Neuronal stem cell (in vitro differentiated cells): ENCODE measurements around the gene FAM170A. TPM values are rescaled to one million over a fixed set of nuclear protein-coding genes. Genes with fewer than 3 reads are reported as not detected.

Experiments
- DNase-seq: peaks from one replicate; pipeline ENCODE4 v3.0.0-alpha.2; 2013; ENCODE audit warnings: low spot score
- H2AFZ ChIP-seq: one replicate; pipeline ENCODE4 v1.6.1; 2013; ENCODE audit warnings: mild to moderate bottlenecking, low read length, inconsistent platforms
- H2AK5ac ChIP-seq: 2 replicates; pipeline ENCODE4 v1.6.1; 2013; ENCODE audit warnings: low read depth, mild to moderate bottlenecking, inconsistent platforms, low read length, moderate library complexity, mixed read lengths
- H2BK120ac ChIP-seq: 2 replicates; pipeline ENCODE4 v1.6.1; 2013; ENCODE audit warnings: low read depth, mild to moderate bottlenecking, inconsistent platforms, low read length, moderate library complexity, mixed read lengths
- H2BK12ac ChIP-seq: one replicate; pipeline ENCODE4 v1.6.1; 2013; ENCODE audit warnings: low read length, inconsistent platforms
- H2BK15ac ChIP-seq: 2 replicates; pipeline ENCODE4 v1.6.1; 2013; ENCODE audit warnings: mild to moderate bottlenecking, low read length, inconsistent platforms, mixed read lengths
- H2BK5ac ChIP-seq: one replicate; pipeline ENCODE4 v1.6.1; 2013; ENCODE audit warnings: inconsistent platforms, mild to moderate bottlenecking, low read length, moderate library complexity
- H3K14ac ChIP-seq: one replicate; pipeline ENCODE4 v1.6.1; 2013; ENCODE audit warnings: low read length, inconsistent platforms
- H3K18ac ChIP-seq: 2 replicates; pipeline ENCODE4 v1.6.1; 2013; ENCODE audit warnings: low read length, inconsistent platforms
- H3K23ac ChIP-seq: 2 replicates; pipeline ENCODE4 v1.6.1; 2013; ENCODE audit warnings: low read depth, mild to moderate bottlenecking, mixed read lengths, low read length, inconsistent platforms; ENCODE audit not compliant: poor library complexity
- H3K27ac ChIP-seq: replicated peaks from 3 replicates; pipeline ENCODE4 v1.5.1; 2013; ENCODE audit warnings: low read length, inconsistent platforms
- H3K27me3 ChIP-seq, 3 experiments: 2 replicates each; pipeline ENCODE4 v1.6.1; 2013; ENCODE audit warnings: low read length in 3 of 3, mild to moderate bottlenecking in 2 of 3, inconsistent platforms in 1 of 3, low read depth in 1 of 3, mixed read lengths in 1 of 3, moderate library complexity in 1 of 3; ENCODE audit not compliant: control insufficient read depth in 3 of 3, insufficient read depth in 3 of 3
- H3K36me3 ChIP-seq, 2 donors: replicated peaks in 1 of 2; 2 replicates each; pipeline ENCODE4 v1.6.1; 2013; ENCODE audit warnings: low read length in 2 of 2; ENCODE audit not compliant: control insufficient read depth in 2 of 2, insufficient read depth in 2 of 2
- H3K4ac ChIP-seq: 2 replicates; pipeline ENCODE4 v1.6.1; 2013; ENCODE audit warnings: inconsistent platforms, mild to moderate bottlenecking, low read length, moderate library complexity
- H3K4me1 ChIP-seq, 2 donors: 1 replicate in 1 of 2; 2 replicates in 1 of 2; pipeline ENCODE4 v1.6.1; 2013; ENCODE audit warnings: low read length in 2 of 2, low read depth in 1 of 2; ENCODE audit not compliant: control insufficient read depth in 2 of 2, insufficient read depth in 1 of 2
- H3K4me2 ChIP-seq: one replicate; pipeline ENCODE4 v1.6.1; 2013; ENCODE audit warnings: mild to moderate bottlenecking, low read length, inconsistent platforms; ENCODE audit not compliant: insufficient read depth, poor library complexity, severe bottlenecking
- H3K4me3 ChIP-seq, 2 donors: 2 replicates each; pipeline ENCODE4 v1.5.1; 2013; ENCODE audit warnings: low read length in 2 of 2, mild to moderate bottlenecking in 2 of 2, inconsistent platforms in 1 of 2, moderate library complexity in 1 of 2
- H3K79me1 ChIP-seq: one replicate; pipeline ENCODE4 v1.6.1; 2013; ENCODE audit warnings: low read depth, mild to moderate bottlenecking, inconsistent platforms, low read length, moderate library complexity
- H3K9ac ChIP-seq: one replicate; pipeline ENCODE4 v1.6.1; 2013; ENCODE audit warnings: mild to moderate bottlenecking, low read depth, low read length, inconsistent platforms; ENCODE audit not compliant: poor library complexity
- H3K9me3 ChIP-seq, 2 donors: replicated peaks in 1 of 2; 2 replicates each; pipeline versions ENCODE3 to v1.6.1; 2013; ENCODE audit warnings: low read length in 2 of 2, mild to moderate bottlenecking in 2 of 2, inconsistent platforms in 1 of 2, low read depth in 1 of 2, mixed read lengths in 1 of 2, moderate library complexity in 1 of 2; ENCODE audit not compliant: control insufficient read depth in 2 of 2, insufficient read depth in 1 of 2
- H4K8ac ChIP-seq: one replicate; pipeline ENCODE4 v1.6.1; 2013; ENCODE audit warnings: low read depth, mild to moderate bottlenecking, inconsistent platforms, low read length, moderate library complexity
- H4K91ac ChIP-seq: one replicate; pipeline ENCODE4 v1.6.1; 2013; ENCODE audit warnings: low read length, low read depth, mild to moderate bottlenecking, inconsistent platforms; ENCODE audit not compliant: poor library complexity
- WGBS, 2 donors: extraction: QIAGEN DNeasy Blood & Tissue Kit; methylation state at CpG; one replicate each; pipeline ENCODE4 v1.1.7; 2013; ENCODE audit warnings: missing lambda C conversion rate in 2 of 2, mixed read lengths in 1 of 2; ENCODE audit not compliant: insufficient read length in 2 of 2, insufficient replicate concordance in 1 of 2; ENCODE audit errors: extremely low coverage in 2 of 2; 5-methylcytosine and 5-hydroxymethylcytosine counted together
- polyA plus RNA-seq, 2 experiments: library from polyadenylated mRNA; stranded (reverse); fragments of 200-250 nt; gene quantifications; one replicate each; pipeline ENCODE4 v1.2.3, GENCODE V29; 2013

FAM170A gene
- polyA plus RNA-seq (2013, experiment 1 of 2) = not detected
- polyA plus RNA-seq (2013, experiment 2 of 2) = not detected

- H3K79me1 ChIP-seq = peaks cover 3% of the 10 kb centered on the region
- H2AK5ac ChIP-seq = no peak within 1 kb of the TSS
- no CpG with 5 or more reads among the region's 9 CpGs for WGBS, 2 donors
- H3K4me3 ChIP-seq = no peak within 1 kb of the TSS
- H3K9ac ChIP-seq = no peak within 1 kb of the TSS
- H3K23ac ChIP-seq = no peak within 1 kb of the TSS
- no peak within 1 kb of the TSS for H3K18ac ChIP-seq
- no peak within 1 kb of the TSS for H4K91ac ChIP-seq
- no peak within 1 kb of the TSS for H2BK120ac ChIP-seq
- no peak within 1 kb of the TSS for H3K4ac ChIP-seq
- H3K4me1 ChIP-seq = no peaks in the 10 kb centered on the region
- H2BK12ac ChIP-seq = no peak within 1 kb of the TSS
- no peak within 1 kb of the TSS for H3K4me2 ChIP-seq
- no peak within 1 kb of the TSS for H4K8ac ChIP-seq
- no peak within 1 kb of the TSS for H2AFZ ChIP-seq
- no peak within 1 kb of the TSS for H3K27ac ChIP-seq
- no peak within 1 kb of the TSS for H3K14ac ChIP-seq
- no peak within 1 kb of the TSS for H2BK5ac ChIP-seq
- H2BK15ac ChIP-seq = no peak within 1 kb of the TSS
- no peak for DNase-seq
- H3K9me3 ChIP-seq = no peaks in the 10 kb centered on the region
- no peaks in the 10 kb centered on the region for H3K27me3 ChIP-seq
- H3K36me3 ChIP-seq = no peaks in the 10 kb centered on the region
Measured at GRCh38 chr5:119629339-119629738, at the start of gene FAM170A. FAM170A (plus strand) TSS chr5:119629558; CDS start chr5:119629769, 211 bp downstream.

- Histone ChIP-seq H3K23ac (no peak overlapping the region), H3K79me1 (no peaks in the 10 kb centered on the region), H4K91ac (no peak overlapping the region), H3K4me3 (no peak overlapping the region), H3K9ac (no peak overlapping the region), H3K4me1 (peaks cover 0 to 8% of the 10 kb centered on the region in 2 donors), H4K8ac (no peak overlapping the region), H2BK5ac (no peak overlapping the region), H3K4ac (no peak overlapping the region), H3K9me3 (no peaks in the 10 kb centered on the region), H2AK5ac (no peak overlapping the region), H2BK120ac (no peak overlapping the region), H3K4me2 (no peak overlapping the region), H3K27me3 (no peaks in the 10 kb centered on the region), H3K36me3 (no peaks in the 10 kb centered on the region), H3K14ac (no peak overlapping the region), H2BK12ac (no peak overlapping the region), H3K18ac (no peak overlapping the region), H2AFZ (no peak overlapping the region), H3K27ac (no peak overlapping the region), H2BK15ac (no peak overlapping the region)
- no CpG with 5 or more reads among the region's 1 CpG for WGBS, 2 donors
- peak; percentile 52 for DNase-seq
Measured at GRCh38 chr5:119582987-119583386, 46.4 kb upstream of the FAM170A start.

GRCh38 chr5:119583684-119584083 lies 45.7 kb upstream of the FAM170A start:
- no peak overlapping the region for H3K23ac ChIP-seq
- H3K4me2 ChIP-seq = no peak overlapping the region
- no peak overlapping the region for H3K14ac ChIP-seq
- no CpG with 5 or more reads among the region's 3 CpGs for WGBS, 2 donors
- no peak overlapping the region for H2AK5ac ChIP-seq
- no peak overlapping the region for H3K4me3 ChIP-seq
- H3K9me3 ChIP-seq = no peaks in the 10 kb centered on the region
- DNase-seq = no peak
- no peak overlapping the region for H2AFZ ChIP-seq
- H3K36me3 ChIP-seq = no peaks in the 10 kb centered on the region
- no peak overlapping the region for H3K18ac ChIP-seq
- H3K4me1 ChIP-seq = peaks cover 0 to 8% of the 10 kb centered on the region in 2 donors
- no peaks in the 10 kb centered on the region for H3K79me1 ChIP-seq
- no peak overlapping the region for H4K91ac ChIP-seq
- no peak overlapping the region for H3K27ac ChIP-seq
- no peak overlapping the region for H3K4ac ChIP-seq
- H4K8ac ChIP-seq = no peak overlapping the region
- H2BK120ac ChIP-seq = peak overlapping the region; percentile 19
- H2BK5ac ChIP-seq = no peak overlapping the region
- no peak overlapping the region for H2BK15ac ChIP-seq
- no peak overlapping the region for H3K9ac ChIP-seq
- no peak overlapping the region for H2BK12ac ChIP-seq
- H3K27me3 ChIP-seq = no peaks in the 10 kb centered on the region

GRCh38 chr5:119596046-119596445 lies 33.3 kb upstream of the FAM170A start:
- Histone ChIP-seq H2AK5ac (no peak overlapping the region), H3K36me3 (no peaks in the 10 kb centered on the region), H3K14ac (no peak overlapping the region), H2BK120ac (no peak overlapping the region), H3K27ac (no peak overlapping the region), H3K4me2 (no peak overlapping the region), H2BK15ac (no peak overlapping the region), H2BK12ac (no peak overlapping the region), H2AFZ (no peak overlapping the region), H3K4ac (no peak overlapping the region), H3K4me3 (no peak overlapping the region), H4K91ac (no peak overlapping the region), H3K79me1 (no peaks in the 10 kb centered on the region), H4K8ac (no peak overlapping the region), H3K9me3 (peaks cover 0 to 2% of the 10 kb centered on the region in 2 donors), H3K9ac (no peak overlapping the region), H3K23ac (no peak overlapping the region), H3K27me3 (no peaks in the 10 kb centered on the region), H3K18ac (no peak overlapping the region), H2BK5ac (no peak overlapping the region), H3K4me1 (no peaks in the 10 kb centered on the region)
- WGBS, 2 donors = no CpG with 5 or more reads among the region's 1 CpG
- DNase-seq = no peak
